OCI-LY7 (cell line): ENCODE data around the gene SDCCAG8.

Experiments used
- CTCF ChIP-seq: fragments of 200-600 bp; sonication (generic); conservative IDR thresholded peaks from 2 replicates; pipeline ENCODE4 v1.5.1; 2014; ENCODE audit warnings: mild to moderate bottlenecking, antibody characterized with exemption, low read length, moderate library complexity, mixed read lengths
- EZH2phosphoT487 ChIP-seq: fragments of 200-600 bp; sonication (generic); IDR thresholded peaks from 2 replicates; pipeline ENCODE4 v1.6.1; 2018; ENCODE audit warnings: low read depth, borderline replicate concordance, mild to moderate bottlenecking, mixed run types, antibody characterized with exemption, low read length, moderate library complexity, mixed read lengths

GRCh38 chr1:243213045-243213787 is 42.6 kb upstream of the SDCCAG8 start:
- no peak for TF ChIP-seq CTCF
- TF ChIP-seq EZH2phosphoT487, result no peak
